RWPE1 (cell line): ENCODE measurements around the gene RNF223.
"Not testable (repeated sequence)": the region's sequence is repeated elsewhere in the genome, so short reads cannot be mapped to it uniquely, and the experiment has no call there.

Experiments
- CTCF ChIA-PET: fragments of 350-600 bp; sonication (Branson Sonifier 250); formaldehyde crosslinking; extraction: SDS; loops from one replicate; lab custom pipeline; 2021; lab: Yijun Ruan, JAX
- POLR2A ChIA-PET: fragments of 400-600 bp; formaldehyde crosslinking; extraction: SDS; loops from one replicate; lab custom pipeline; 2020; ENCODE audit warnings: antibody characterized with exemption; ENCODE audit not compliant: low non-redundant PET; lab: Yijun Ruan, JAX
- DNase-seq: peaks from one replicate; pipeline ENCODE4 v3.0.0; 2012; ENCODE audit warnings: low spot score
- H3K27ac ChIP-seq: fragments of 450-650 bp; 2 replicates; pipeline ENCODE4 v1.5.1; 2017
- CTCF ChIP-seq: fragments of 450-650 bp; conservative IDR thresholded peaks from 2 replicates; pipeline ENCODE4 v1.5.1; 2017; ENCODE audit warnings: low read depth, mild to moderate bottlenecking

Gene RNF223

DNA sequence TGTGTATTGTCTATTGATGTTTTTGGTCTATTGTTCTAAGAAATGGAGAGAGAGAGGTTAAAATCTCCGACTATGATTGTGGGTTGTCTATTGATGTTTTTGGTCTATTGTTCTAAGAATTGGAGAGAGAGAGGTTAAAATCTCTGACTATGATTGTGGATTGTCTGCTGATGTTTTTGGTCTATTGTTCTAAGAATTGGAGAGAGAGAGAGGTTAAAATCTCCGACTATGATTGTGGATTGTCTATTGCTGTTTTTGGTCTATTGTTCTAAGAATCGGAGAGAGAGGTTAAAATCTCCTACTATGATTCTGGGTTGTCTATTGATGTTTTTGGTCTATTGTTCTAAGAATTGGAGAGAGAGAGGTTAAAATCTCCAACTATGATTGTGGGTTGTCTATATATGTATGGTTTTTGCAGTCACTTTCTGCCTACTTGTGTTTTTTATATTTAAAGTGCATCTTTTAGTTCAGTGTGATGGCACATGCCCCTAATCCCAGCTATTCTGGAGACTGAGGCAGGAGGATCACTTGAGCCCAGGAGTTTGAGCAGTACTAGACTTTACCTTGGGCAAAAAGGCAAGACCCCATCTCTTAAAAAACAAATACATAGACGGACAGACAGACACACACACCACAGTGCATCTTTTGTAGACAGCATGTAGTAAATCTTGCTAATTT is 25.5 kb upstream of the RNF223 start:
- no peak for TF ChIP-seq CTCF
- ChIA-PET POLR2A (no interaction called here), CTCF (no interaction called here)
- no peak for DNase-seq
- H3K27ac ChIP-seq = no peak overlapping the region

GRCh38 chr1:1098681-1099421 is 24.7 kb upstream of the RNF223 start:
- H3K27ac ChIP-seq = no peak overlapping the region
- TF ChIP-seq CTCF = no peak
- POLR2A ChIA-PET = no interaction called here
- no peak for DNase-seq
- CTCF ChIA-PET = interaction anchor here (1.9 kb wide), 1 partner anchor 23 kb away, joined by 10 read pairs; no protein-coding TSS in a partner anchor

DNA sequence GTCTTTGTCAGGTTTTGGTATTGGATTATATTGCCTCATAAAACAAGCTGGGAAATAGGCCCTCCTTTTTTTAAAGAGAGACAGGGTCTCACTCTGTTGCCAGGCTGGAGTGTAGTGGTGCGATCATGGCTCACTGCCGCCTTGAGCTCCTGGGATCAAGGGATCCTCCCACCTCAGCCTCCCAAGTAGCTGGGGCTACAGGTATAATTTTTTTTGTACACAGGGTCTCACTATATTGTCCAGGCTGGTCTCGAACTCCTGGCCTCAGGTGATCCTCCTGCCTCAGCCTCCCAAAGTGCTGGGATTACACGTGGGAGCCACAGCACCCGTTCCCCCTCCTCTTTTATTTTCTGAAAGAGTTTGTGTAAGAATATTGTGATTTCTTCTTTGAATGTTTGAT is 22.0 kb upstream of the RNF223 start:
- CTCF ChIA-PET, POLR2A ChIA-PET, DNase-seq, H3K27ac ChIP-seq: not testable (repeated sequence)

GRCh38 chr1:1094981-1095380 is 20.9 kb upstream of the RNF223 start:
- H3K27ac ChIP-seq = no peak overlapping the region
- no peak for TF ChIP-seq CTCF
- no peak for DNase-seq
- CTCF ChIA-PET = no interaction called here
- POLR2A ChIA-PET = no interaction called here

DNA sequence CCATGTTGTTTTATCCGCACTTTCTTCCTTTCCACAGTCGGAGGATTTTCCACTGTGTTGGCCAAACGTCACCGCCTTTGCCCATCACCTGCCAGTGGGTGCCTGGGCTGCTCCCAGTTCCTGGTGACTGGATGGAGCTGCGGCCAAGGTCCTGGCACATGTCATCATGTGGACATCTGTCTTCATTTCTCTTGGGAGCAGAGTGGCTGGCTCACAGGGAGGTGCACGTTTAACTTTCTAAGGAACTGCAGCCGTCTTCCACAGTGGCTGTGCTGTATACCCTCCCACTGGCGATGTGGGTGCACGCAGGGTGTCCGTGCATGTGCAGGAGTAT is 19.5 kb upstream of the RNF223 start:
- TF ChIP-seq CTCF = no peak
- ChIA-PET CTCF (no interaction called here), POLR2A (no interaction called here)
- DNase-seq = no peak
- H3K27ac ChIP-seq = no peak overlapping the region

DNA sequence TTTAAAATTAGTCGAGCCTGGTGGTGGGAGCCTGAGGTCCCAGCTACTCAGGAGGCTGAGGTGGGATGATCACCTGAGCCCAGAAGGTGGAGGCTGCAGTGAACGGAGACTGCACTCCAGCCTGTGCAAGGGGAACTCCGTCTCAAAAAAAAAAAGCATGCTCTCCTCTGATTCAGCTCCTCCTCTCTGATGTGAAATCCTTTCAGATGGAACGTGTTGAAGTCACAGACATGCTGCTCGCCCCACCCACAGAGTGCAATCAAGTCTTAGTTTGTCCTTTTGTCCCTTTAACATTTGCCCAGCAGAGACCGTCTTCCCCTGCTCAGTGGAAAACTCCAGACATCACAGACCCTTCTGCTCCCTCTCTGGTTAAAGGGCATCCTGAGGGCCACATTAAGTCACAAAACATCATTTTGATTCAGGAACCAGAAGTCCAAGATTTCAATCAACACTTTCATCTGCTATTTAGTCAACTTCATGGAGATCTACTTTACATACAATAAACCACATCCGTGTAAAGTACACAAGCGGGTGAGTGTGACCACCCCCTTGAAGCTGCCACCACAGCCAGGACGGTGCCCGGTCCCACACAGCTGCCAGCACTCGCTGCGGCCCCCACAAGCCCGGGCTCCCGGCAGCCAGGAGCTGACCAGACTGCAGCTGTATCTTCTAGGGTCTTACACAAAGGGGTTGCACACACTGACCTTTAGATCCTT is 18.9 kb upstream of the RNF223 start:
- TF ChIP-seq CTCF = no peak
- no peak for DNase-seq
- ChIA-PET CTCF (interaction anchor here (0.6 to 1.2 kb wide), 3 partner anchors 11 to 108 kb away, joined by 3 to 5 read pairs (median 3); partner anchors contain the start of gene ISG15), POLR2A (no interaction called here)
- H3K27ac ChIP-seq = no peak overlapping the region
